ENCODE data around the gene TMX2.

The TMX2 gene

DNA sequence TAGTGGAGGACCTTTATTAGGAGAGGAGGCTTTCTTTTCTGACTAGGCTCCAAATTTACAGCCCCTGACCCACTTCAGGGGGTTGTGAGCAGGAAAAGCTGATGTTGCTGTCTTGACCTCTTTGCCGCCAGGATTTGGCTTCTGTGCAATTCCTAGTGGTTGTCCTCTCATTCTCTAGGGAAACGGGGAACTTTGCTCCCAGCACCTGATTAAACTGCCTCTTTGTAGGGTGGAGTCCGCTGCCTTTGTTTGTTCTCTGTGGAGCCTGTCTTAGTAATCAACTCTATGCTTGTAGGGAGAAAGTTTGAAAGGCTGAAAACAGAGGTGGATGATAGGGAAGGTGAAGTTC is 65.5 kb downstream of the TMX2 start:
- Histone ChIP-seq H3F3A (ENCODE audit: low read depth) (no peaks in the 10 kb centered on the region), H3K4me3 (ENCODE audit: low read length, poor library complexity, severe bottlenecking) (no peak overlapping the region), H3K4me1 (ENCODE audit: insufficient read depth, low read length, poor library complexity, severe bottlenecking) (peaks cover 33% of the 10 kb centered on the region), H3K79me2 (ENCODE audit: insufficient read depth, low read length) (no peaks in the 10 kb centered on the region), H4K20me1 (ENCODE audit: insufficient read depth, low read length, poor library complexity, severe bottlenecking) (no peaks in the 10 kb centered on the region), H3K9me2 (replicated peaks; ENCODE audit: low read depth, low read length) (no peaks in the 10 kb centered on the region), H3K4me2 (ENCODE audit: low read depth, low read length, poor library complexity, severe bottlenecking) (no peak overlapping the region), H3K9ac (ENCODE audit: low read depth, low read length, poor library complexity, severe bottlenecking) (peak overlapping the region; percentile 38), H3K9me3 (ENCODE audit: insufficient read depth, low read depth, low read length) (no peaks in the 10 kb centered on the region), H3K27me3 (ENCODE audit: insufficient read depth, low read length, poor library complexity, severe bottlenecking) (no peaks in the 10 kb centered on the region), H2AFZ (ENCODE audit: low read length) (no peak overlapping the region), H3K36me3 (ENCODE audit: insufficient read depth, low read length) (no peaks in the 10 kb centered on the region)
- TF ChIP-seq, protein P1, sequence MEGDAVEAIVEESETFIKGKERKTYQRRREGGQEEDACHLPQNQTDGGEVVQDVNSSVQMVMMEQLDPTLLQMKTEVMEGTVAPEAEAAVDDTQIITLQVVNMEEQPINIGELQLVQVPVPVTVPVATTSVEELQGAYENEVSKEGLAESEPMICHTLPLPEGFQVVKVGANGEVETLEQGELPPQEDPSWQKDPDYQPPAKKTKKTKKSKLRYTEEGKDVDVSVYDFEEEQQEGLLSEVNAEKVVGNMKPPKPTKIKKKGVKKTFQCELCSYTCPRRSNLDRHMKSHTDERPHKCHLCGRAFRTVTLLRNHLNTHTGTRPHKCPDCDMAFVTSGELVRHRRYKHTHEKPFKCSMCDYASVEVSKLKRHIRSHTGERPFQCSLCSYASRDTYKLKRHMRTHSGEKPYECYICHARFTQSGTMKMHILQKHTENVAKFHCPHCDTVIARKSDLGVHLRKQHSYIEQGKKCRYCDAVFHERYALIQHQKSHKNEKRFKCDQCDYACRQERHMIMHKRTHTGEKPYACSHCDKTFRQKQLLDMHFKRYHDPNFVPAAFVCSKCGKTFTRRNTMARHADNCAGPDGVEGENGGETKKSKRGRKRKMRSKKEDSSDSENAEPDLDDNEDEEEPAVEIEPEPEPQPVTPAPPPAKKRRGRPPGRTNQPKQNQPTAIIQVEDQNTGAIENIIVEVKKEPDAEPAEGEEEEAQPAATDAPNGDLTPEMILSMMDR (conservative IDR thresholded peaks at IDR 0.05; ENCODE audit: low read length), result no peak
- TF ChIP-seq EZH2phosphoT487 (IDR thresholded peaks at IDR 0.05; ENCODE audit: borderline replicate concordance), result no peak

DNA sequence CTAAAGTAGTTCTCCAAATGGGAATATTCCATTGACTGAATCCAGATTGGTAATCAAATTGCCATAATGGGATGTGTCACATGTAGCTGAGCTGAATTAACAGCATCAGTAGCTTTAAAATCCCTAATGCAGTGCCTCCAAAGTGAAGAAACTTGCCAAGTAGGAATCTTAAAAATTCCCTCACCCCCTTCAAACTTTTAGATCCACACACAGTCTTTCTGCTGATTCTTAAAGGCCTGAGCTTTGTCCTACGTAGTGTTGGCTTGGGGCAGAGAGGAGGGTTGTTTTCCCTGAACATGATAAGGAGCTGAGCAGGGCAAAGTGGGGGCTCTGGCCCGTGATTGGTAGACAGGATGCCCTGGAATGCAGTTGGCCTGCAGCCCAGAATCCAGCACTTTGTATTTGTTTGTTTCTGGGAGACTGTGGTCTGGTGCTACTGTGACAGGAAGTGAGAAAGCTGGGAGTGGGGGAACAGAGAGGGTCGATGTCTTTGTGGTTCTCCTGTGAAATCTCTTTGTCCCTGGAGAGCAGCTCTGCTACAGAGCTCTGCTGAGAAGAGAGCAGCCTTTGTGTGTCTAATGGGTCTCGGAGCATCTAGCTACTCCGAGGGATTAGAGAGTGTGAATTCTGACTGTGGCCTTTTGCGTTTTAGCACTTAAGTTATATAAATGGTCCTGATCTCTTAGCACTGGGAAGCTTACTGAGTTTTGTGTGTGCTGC is 66.1 kb downstream of the TMX2 start:
- no peaks in the 10 kb centered on the region for H3K9me2 ChIP-seq (replicated peaks; ENCODE audit: low read depth, low read length)
- H3K27me3 ChIP-seq (ENCODE audit: insufficient read depth, low read length, poor library complexity, severe bottlenecking), result no peaks in the 10 kb centered on the region
- peaks cover 33% of the 10 kb centered on the region for H3K4me1 ChIP-seq (ENCODE audit: insufficient read depth, low read length, poor library complexity, severe bottlenecking)
- H3K79me2 ChIP-seq (ENCODE audit: insufficient read depth, low read length), result no peaks in the 10 kb centered on the region
- peak overlapping the region; percentile 15 for H3K4me2 ChIP-seq (ENCODE audit: low read depth, low read length, poor library complexity, severe bottlenecking)
- H3K4me3 ChIP-seq (ENCODE audit: low read length, poor library complexity, severe bottlenecking), result no peak overlapping the region
- no peaks in the 10 kb centered on the region for H3F3A ChIP-seq (ENCODE audit: low read depth)
- H4K20me1 ChIP-seq (ENCODE audit: insufficient read depth, low read length, poor library complexity, severe bottlenecking), result no peaks in the 10 kb centered on the region
- H3K9me3 ChIP-seq (ENCODE audit: insufficient read depth, low read depth, low read length), result no peaks in the 10 kb centered on the region
- H2AFZ ChIP-seq (ENCODE audit: low read length), result peak overlapping the region; percentile 22; the same call in 1 of the 2 replicates
- H3K36me3 ChIP-seq (ENCODE audit: insufficient read depth, low read length), result no peaks in the 10 kb centered on the region
- TF ChIP-seq, protein P1 (conservative IDR thresholded peaks at IDR 0.05; ENCODE audit: low read length), result no peak
- TF ChIP-seq EZH2phosphoT487 (IDR thresholded peaks at IDR 0.05; ENCODE audit: borderline replicate concordance), result no peak
- H3K9ac ChIP-seq (ENCODE audit: low read depth, low read length, poor library complexity, severe bottlenecking), result peak overlapping the region; percentile 38

DNA sequence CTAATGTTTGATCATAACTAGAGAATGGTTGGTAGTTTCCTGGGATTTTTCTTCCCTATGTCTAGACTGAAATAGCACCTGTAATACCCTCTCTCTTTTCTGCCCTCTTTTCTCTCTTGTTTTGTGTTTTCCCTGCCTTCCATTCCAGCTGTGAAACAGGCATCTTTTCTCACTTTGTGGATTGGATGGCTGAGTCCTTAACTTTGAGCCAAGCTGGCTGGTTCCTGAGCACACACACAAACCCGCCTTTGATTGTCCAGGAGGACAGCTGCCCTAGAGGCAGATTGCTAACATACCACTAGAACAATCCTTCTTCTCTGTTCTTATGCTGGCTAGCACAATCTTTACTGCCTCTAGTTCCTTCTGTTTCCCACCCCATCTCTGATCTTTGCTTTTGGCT is 66.9 kb downstream of the TMX2 start:
- Histone ChIP-seq H3K9ac (ENCODE audit: low read depth, low read length, poor library complexity, severe bottlenecking) (no peak overlapping the region), H3K27me3 (ENCODE audit: insufficient read depth, low read length, poor library complexity, severe bottlenecking) (no peaks in the 10 kb centered on the region), H3K4me2 (ENCODE audit: low read depth, low read length, poor library complexity, severe bottlenecking) (no peak overlapping the region), H2AFZ (ENCODE audit: low read length) (no peak overlapping the region), H3K9me3 (ENCODE audit: insufficient read depth, low read depth, low read length) (no peaks in the 10 kb centered on the region), H3K36me3 (ENCODE audit: insufficient read depth, low read length) (no peaks in the 10 kb centered on the region), H4K20me1 (ENCODE audit: insufficient read depth, low read length, poor library complexity, severe bottlenecking) (no peaks in the 10 kb centered on the region), H3K9me2 (replicated peaks; ENCODE audit: low read depth, low read length) (no peaks in the 10 kb centered on the region), H3K79me2 (ENCODE audit: insufficient read depth, low read length) (no peaks in the 10 kb centered on the region), H3K4me1 (ENCODE audit: insufficient read depth, low read length, poor library complexity, severe bottlenecking) (peaks cover 33% of the 10 kb centered on the region), H3K4me3 (ENCODE audit: low read length, poor library complexity, severe bottlenecking) (no peak overlapping the region), H3F3A (ENCODE audit: low read depth) (no peaks in the 10 kb centered on the region)
- no peak for TF ChIP-seq EZH2phosphoT487 (IDR thresholded peaks at IDR 0.05; ENCODE audit: borderline replicate concordance)
- TF ChIP-seq, protein P1 (conservative IDR thresholded peaks at IDR 0.05; ENCODE audit: low read length), result no peak
